HL-60/S4 treated with retinoic acid at 250 ng/mL for 4 days and 3 days (cell line): ENCODE measurements around the gene SLC6A12.
"Not testable (repeated sequence)": the region's sequence is repeated elsewhere in the genome, so short reads cannot be mapped to it uniquely, and the experiment has no call there.

Source experiments
- in situ Hi-C: fragments of 300-500 bp; cut with MboI; formaldehyde crosslinking; loops from 2 replicates; pipeline ENCODE4 v1.7.0; 2022; ENCODE audit warnings: low sequenced_read_pairs

The SLC6A12 gene

DNA sequence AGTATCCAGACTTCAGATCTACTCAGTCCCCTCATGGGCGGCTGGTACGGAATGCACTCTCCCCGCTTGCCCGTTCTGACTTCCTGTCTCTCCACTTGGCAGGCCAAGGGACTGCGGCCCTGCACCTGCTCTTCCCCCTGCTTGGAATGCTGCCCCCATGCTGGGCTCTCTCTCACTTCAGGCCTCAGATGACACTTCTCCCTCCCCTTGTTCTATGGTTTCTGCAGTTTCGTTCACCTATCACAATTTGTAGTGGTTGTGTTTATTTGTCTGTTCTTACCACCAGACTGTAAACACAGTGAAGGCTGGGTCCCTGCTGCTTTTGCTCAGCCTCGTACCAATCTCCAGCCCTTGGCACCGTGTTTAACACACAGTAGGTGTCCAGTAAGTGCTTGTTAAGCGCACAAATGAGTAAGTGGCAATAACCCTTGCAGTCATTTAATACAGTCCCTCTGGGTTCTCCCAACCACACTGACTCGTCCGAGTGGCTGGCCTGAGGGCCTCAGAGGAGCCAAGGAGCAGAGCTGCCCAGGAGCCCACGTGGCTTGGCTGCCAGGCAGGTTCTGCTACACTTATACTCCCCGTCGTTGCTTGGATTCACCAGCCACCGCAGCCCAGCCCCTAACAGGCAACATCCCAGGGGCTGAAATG lies 11.8 kb downstream of the SLC6A12 start:
- in situ Hi-C loops: no loop called here

DNA sequence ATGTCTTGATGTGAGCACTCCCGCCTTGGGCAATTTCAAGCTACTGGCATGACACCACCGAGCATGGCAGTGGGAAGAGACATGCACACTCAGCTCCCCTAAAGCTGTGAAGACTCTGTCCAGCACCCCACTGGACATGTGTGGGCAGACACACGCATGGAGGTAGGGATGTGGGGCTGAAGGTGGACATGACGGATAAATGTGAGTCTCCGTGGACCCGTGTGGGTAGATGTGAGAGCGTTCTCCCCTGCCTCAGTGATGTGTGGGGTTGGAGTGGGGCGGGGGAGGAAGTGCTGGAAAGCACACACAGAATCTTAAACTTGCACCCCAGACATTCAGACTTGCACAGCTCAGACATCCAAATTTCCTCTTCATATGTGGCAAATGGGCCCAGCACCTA lies 12.6 kb downstream of the SLC6A12 start:
- in situ Hi-C loops: no loop called here

- in situ Hi-C loops: no loop called here
Observed at GRCh38 chr12:198705-199104, 15.3 kb downstream of the SLC6A12 start.

- in situ Hi-C loops: no loop called here
Observed at GRCh38 chr12:197911-198695, 15.9 kb downstream of the SLC6A12 start.

- in situ Hi-C loops: no loop called here
Observed at GRCh38 chr12:197347-197746, 16.6 kb downstream of the SLC6A12 start.

GRCh38 chr12:196436-196835 lies 17.5 kb downstream of the SLC6A12 start:
- in situ Hi-C loops: no loop called here

GRCh38 chr12:195951-196350 lies 18.0 kb downstream of the SLC6A12 start:
- in situ Hi-C loops: no loop called here

DNA sequence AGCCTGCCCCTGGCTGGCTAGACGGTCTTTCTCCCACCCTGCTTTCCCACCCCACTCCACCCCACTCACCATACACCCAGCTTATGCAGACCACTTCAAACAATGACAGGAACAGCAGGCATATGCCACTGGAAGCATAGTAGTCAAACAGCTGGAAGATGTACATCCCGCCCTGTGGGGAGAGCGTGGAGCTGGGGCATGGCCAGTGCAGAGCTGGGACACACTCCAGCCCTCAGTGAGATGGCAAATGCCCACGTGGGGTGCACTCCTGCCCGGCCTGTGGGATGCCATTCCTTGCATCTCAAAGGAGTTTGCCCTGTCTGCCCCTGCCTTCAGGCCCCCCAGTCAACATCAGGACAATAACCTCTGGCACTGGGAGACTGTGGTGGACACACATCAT lies 18.8 kb downstream of the SLC6A12 start:
- in situ Hi-C loops: no loop called here

DNA sequence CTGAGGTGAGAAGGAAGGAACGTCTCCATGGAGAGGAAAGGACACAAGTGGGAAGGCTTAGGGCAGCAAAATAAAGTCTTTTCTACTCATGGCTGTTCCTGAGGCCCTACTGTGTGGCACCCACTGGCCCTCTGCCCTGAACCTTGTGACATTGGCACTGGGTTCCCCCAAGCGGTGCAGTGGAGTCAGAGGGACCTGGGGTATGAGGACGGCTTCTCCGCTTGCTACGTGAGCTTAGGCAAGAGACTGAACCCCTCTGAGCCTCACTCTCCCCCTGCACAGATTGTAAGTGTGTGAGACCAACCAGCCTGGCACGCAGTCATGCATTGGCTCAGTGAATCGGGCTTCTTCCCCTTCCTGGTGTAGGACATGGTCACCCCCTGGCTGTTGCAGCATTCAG lies 19.7 kb downstream of the SLC6A12 start:
- in situ Hi-C loops: no loop called here

- in situ Hi-C loops: no loop called here
Observed at GRCh38 chr12:193261-193660, 20.7 kb downstream of the SLC6A12 start.

DNA sequence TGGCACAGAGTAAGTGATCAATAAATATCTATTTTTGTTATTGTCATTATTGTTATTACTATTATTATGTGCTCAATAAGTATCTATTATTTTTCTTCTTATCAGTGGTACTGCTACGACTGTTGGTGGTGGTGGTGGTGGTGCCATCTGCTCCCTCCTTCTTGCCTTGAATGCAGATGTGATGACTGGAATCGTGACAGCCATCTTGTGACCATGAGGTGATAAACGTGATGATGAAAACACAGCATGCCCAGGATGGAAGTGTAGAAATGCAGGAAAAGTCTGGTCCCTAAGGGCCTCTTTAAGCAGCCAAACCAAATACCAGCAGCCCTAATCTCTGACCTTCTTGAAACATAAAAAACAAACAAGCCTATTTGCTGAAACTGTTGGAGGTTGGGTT lies 22.4 kb downstream of the SLC6A12 start:
- in situ Hi-C loops: no loop called here

GRCh38 chr12:190881-191280 lies 23.1 kb downstream of the SLC6A12 start:
- in situ Hi-C loops: no loop called here

DNA sequence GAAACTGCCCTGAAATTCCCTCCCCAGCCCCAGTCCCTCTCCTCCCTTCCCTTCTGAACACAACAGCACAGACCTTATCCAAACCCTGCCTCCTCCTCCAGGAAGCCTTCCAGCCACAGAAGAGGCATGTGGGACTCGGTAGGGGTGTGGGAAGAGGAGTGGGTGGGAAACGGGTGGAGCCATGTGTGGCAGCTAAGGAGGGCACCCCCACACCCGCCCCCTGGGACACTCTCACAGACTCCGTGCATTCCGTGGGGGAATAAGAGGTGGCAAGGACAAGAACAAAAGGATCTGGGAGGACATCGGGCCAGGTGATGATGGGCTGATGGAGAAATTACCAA lies 24.4 kb downstream of the SLC6A12 start:
- in situ Hi-C loops: no loop called here

GRCh38 chr12:188910-189621 lies 24.9 kb downstream of the SLC6A12 start:
- in situ Hi-C loops: no loop called here

- in situ Hi-C loops: not testable (repeated sequence)
Observed at GRCh38 chr12:187986-188909, 25.7 kb downstream of the SLC6A12 start.

DNA sequence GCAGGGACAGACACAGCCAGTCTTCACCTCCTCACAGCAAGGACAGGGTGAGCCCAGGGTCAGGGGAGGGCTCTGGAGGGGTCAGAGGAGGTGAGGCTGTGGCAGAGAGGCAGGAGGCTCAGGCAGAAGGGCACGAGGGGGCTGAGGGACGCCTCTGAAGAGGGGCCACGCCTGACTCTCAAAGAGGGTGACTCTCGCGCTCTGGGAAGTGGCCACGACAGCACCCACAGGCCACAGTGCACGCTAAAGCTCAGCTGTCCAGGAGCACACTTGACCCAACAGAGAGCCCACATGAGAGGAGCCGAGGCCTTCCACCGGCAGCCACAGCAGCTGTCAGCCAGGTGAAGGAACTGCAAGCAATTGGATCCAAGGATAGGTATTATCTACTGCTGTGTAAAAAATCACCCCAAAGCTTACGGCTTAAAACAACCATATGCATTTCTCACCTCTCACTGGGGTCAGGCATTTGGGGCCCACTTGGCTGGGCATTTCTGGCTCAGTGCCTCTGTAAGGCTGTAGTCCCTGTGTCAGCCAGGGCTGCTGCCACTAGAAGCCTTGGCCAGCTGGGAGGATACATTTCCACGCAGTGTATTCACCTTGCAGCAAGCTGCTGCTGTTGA lies 27.8 kb downstream of the SLC6A12 start:
- in situ Hi-C loops: no loop called here

GRCh38 chr12:185576-185955 lies 28.4 kb downstream of the SLC6A12 start:
- in situ Hi-C loops: no loop called here

GRCh38 chr12:184811-185575 lies 29.0 kb downstream of the SLC6A12 start:
- in situ Hi-C loops: no loop called here

DNA sequence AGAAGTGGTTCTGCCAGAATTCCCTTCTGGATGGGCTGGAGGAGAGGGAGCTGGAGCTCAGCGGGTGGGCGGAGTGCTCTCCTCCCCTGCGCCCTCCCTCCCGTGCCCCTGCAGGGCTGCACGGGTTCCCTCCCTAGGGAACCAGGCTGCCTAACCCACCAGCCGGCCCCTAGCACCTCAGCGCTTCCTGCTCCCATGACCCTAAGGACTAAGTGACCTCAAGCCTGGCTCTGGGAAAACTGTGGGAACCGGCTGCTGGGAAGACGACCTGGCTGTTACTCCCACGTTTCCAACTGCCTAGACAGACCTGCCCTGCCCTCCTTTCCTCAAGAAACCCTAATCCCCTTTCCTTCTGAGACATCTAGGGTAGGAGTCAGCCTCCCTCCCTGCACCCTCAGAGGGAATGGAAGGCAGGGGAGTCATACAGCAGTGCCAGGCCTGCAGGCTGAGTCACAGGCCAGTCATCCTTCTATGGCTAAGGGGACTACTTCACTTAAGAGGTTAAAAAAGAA lies 31.5 kb downstream of the SLC6A12 start:
- in situ Hi-C loops: no loop called here

DNA sequence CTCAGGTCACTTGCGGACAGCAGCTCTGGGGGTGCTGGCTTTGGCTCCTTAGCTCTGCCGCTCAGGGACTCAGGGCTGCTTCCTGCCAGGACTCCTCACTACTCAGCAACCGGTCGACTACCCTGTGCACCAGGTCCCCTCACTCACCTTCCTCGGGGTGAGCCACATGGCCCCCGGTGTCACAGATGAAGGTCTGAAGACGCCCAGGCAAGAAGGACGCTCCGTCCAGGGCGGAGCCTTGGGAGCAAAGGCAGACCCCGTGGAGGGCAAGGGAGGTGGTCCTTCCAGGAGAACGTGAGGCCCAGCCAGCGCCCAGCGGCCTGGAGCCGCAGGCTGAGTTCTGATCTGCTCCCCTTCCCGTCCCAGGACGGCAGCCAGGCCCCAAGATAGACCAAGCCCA lies 32.0 kb downstream of the SLC6A12 start:
- in situ Hi-C loops: no loop called here
